PC-3 (cell line): Measurements from ENCODE around the gene VPS25. TPM values are rescaled to one million over a fixed set of nuclear protein-coding genes. Genes with fewer than 3 reads are reported as not detected.

Experiments used
- ATAC-seq: fragments of 200-7000 bp; cut with Tn5 transposase; 2 replicates; pipeline ENCODE4 v1.9.1; 2020; ENCODE audit warnings: mild to moderate bottlenecking, moderate library complexity
- BruUV-seq: library from RNA; stranded (reverse); fragments of 400-500 nt; replicated peaks from 2 replicates; lab custom pipeline; 2021; lab: Mats Ljungman, UMichigan
- CTCF ChIA-PET: fragments of 300-600 bp; sonication (Branson Sonifier 250); formaldehyde crosslinking; loops from one replicate; lab custom pipeline; 2022; ENCODE audit warnings: antibody characterized with exemption; lab: Charles Lee
- POLR2A ChIA-PET: fragments of 300-600 bp; sonication (Branson Sonifier 250); formaldehyde crosslinking; loops from one replicate; lab custom pipeline; 2022; ENCODE audit warnings: antibody characterized with exemption; ENCODE audit not compliant: unreplicated experiment; lab: Charles Lee
- DNase-seq: peaks from one replicate; pipeline ENCODE4 v3.0.0-alpha.2; 2015
- H2AFZ ChIP-seq: fragments of 300-600 bp; sonication (generic); 2 replicates; pipeline ENCODE4 v1.6.0; 2016; ENCODE audit warnings: antibody characterized with exemption, low read length
- H3F3A ChIP-seq: fragments of 300-600 bp; sonication (generic); one replicate; pipeline ENCODE4 v1.6.0; 2017; ENCODE audit warnings: antibody characterized with exemption, low read length, control low read depth, mild to moderate bottlenecking; ENCODE audit not compliant: unreplicated experiment
- H3K27ac ChIP-seq: fragments of 300-600 bp; sonication (generic); 2 replicates; pipeline ENCODE4 v1.5.1; 2016; ENCODE audit warnings: mild to moderate bottlenecking, low read length
- H3K27me3 ChIP-seq: fragments of 300-600 bp; sonication (generic); 2 replicates; pipeline ENCODE4 v1.6.1; 2016; ENCODE audit warnings: low read length, mixed read lengths
- H3K36me3 ChIP-seq: fragments of 300-600 bp; sonication (generic); 2 replicates; pipeline ENCODE4 v1.6.1; 2016; ENCODE audit warnings: low read depth, mixed run types, low read length, mixed read lengths
- H3K4me1 ChIP-seq: fragments of 300-600 bp; sonication (generic); 2 replicates; pipeline ENCODE4 v1.5.1; 2016; ENCODE audit warnings: low read length; ENCODE audit not compliant: insufficient read depth
- H3K4me2 ChIP-seq: fragments of 300-600 bp; sonication (generic); 2 replicates; pipeline ENCODE4 v1.6.0; 2016; ENCODE audit warnings: low read length
- H3K4me3 ChIP-seq: fragments of 300-600 bp; sonication (generic); 2 replicates; pipeline ENCODE4 v1.5.1; 2016; ENCODE audit warnings: mild to moderate bottlenecking, low read length, mixed read lengths
- H3K79me2 ChIP-seq: fragments of 300-600 bp; sonication (generic); 2 replicates; pipeline ENCODE4 v1.6.1; 2017; ENCODE audit warnings: low read length, mixed read lengths
- H3K9ac ChIP-seq: fragments of 300-600 bp; sonication (generic); 2 replicates; pipeline ENCODE4 v1.6.0; 2016; ENCODE audit warnings: mild to moderate bottlenecking, low read length
- H3K9me2 ChIP-seq: fragments of 300-600 bp; sonication (generic); replicated peaks from 2 replicates; pipeline ENCODE4 v1.6.1; 2016; ENCODE audit warnings: mixed run types, low read length, mixed read lengths
- H3K9me3 ChIP-seq: fragments of 300-600 bp; sonication (generic); 2 replicates; pipeline ENCODE4 v1.6.1; 2016; ENCODE audit warnings: low read length, mixed read lengths
- H4K20me1 ChIP-seq: fragments of 300-600 bp; sonication (generic); 2 replicates; pipeline ENCODE4 v1.6.1; 2016; ENCODE audit warnings: low read length, mixed read lengths
- EZH2 ChIP-seq: fragments of 300-600 bp; sonication (generic); IDR thresholded peaks from one replicate; pipeline ENCODE4 v1.6.1; 2017; ENCODE audit warnings: antibody characterized with exemption, mild to moderate bottlenecking, low read length; ENCODE audit not compliant: unreplicated experiment
- EZH2phosphoT487 ChIP-seq: fragments of 300-600 bp; sonication (generic); IDR thresholded peaks from 2 replicates; pipeline ENCODE4 v1.6.1; 2018; ENCODE audit warnings: mild to moderate bottlenecking, antibody characterized with exemption, low read length, borderline replicate concordance
- intact Hi-C: fragments of 100-400 bp; cut with micrococcal nuclease; formaldehyde crosslinking; loops from 2 replicates; pipeline ENCODE4 v1.9.0; 2023
- total RNA-seq: library from RNA; depleted of rRNA; stranded (reverse); fragments of >200 nt; gene quantifications from 2 replicates; pipeline ENCODE4 v1.2.3, GENCODE V29; 2014
- TF ChIP-seq, protein P1 (sequence below): fragments of 300-600 bp; sonication (generic); conservative IDR thresholded peaks from 2 replicates; pipeline ENCODE4 v1.5.1; 2017; ENCODE audit warnings: antibody characterized with exemption, low read depth, mild to moderate bottlenecking, low read length

The VPS25 gene
- total RNA-seq, 1 experiment from 2014 or later, result 62.0 TPM

DNA sequence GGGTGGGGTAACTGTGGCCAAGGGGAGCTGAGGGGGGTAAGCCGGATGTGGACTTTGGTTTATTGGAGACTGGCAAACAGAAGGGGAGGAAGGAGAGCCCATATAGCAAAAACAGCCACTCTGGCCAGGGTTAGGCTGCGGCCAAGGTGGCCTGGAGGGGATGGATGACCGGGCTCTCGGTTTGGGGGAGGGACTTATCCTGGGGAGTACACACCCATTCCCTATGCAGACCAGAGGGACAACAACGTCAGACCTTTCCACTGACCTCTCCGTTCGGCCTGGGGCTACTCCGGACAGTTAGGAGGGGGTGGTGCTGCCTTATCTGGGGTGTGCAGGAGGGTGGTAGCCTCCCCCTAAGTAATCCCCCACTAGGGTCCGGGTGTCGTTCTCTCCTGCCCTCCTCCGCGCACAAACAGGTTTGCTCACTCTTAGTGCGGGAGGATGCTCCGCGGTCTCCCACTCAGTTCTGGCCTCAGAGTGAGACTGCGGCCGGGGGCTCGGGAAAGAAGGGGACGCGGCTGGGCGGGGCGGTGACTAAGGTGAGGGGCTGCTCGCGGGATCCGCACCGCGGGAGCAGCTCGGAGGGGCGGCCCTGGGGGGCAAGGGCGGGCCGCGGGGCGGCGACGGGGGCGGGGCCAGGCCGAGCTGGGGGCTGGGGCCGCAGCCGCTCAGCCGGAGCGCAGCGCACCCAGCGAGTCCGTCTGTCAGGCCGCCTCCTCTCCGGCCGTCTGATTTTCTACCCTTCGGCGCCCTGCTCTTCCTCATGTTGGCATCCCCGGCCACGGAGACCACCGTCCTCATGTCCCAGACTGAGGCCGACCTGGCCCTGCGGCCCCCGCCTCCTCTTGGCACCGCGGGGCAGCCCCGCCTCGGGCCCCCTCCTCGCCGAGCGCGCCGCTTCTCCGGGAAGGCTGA is 6.9 kb downstream of the VPS25 start, which contains the start of gene WNK4:
WNK4 (plus strand) TSS at position 675 of the 915 bp plus-strand sequence; CDS start at position 764, 89 bp downstream.
- BruUV-seq, result TSS peak; percentile 62
- Histone ChIP-seq H3K79me2 (peaks cover 53% of the 10 kb centered on the region), H3K4me2 (peak within 1 kb of the TSS; percentile 93), H2AFZ (peak within 1 kb of the TSS; percentile 69), H3F3A (no peaks in the 10 kb centered on the region), H3K27me3 (no peaks in the 10 kb centered on the region), H3K36me3 (peaks cover 8% of the 10 kb centered on the region), H3K4me1 (peaks cover 32% of the 10 kb centered on the region), H4K20me1 (no peaks in the 10 kb centered on the region), H3K27ac (peak within 1 kb of the TSS; percentile 89), H3K4me3 (peak within 1 kb of the TSS; percentile 99), H3K9me3 (no peaks in the 10 kb centered on the region), H3K9ac (peak within 1 kb of the TSS; percentile 90), H3K9me2 (no peaks in the 10 kb centered on the region)
- CTCF ChIA-PET, result interaction anchor here (0.6 to 1.1 kb wide), 4 partner anchors 17 to 218 kb away, joined by 3 to 4 read pairs (median 3); partner anchors contain the start of gene RPL27
- DNase-seq (peak; percentile 81), ATAC-seq (peak; percentile 76)
- POLR2A ChIA-PET, result interaction anchor here (0.6 kb wide), 3 partner anchors 17 to 162 kb away, joined by 4 to 9 read pairs (median 6); no protein-coding TSS in a partner anchor
- TF ChIP-seq, protein P1, sequence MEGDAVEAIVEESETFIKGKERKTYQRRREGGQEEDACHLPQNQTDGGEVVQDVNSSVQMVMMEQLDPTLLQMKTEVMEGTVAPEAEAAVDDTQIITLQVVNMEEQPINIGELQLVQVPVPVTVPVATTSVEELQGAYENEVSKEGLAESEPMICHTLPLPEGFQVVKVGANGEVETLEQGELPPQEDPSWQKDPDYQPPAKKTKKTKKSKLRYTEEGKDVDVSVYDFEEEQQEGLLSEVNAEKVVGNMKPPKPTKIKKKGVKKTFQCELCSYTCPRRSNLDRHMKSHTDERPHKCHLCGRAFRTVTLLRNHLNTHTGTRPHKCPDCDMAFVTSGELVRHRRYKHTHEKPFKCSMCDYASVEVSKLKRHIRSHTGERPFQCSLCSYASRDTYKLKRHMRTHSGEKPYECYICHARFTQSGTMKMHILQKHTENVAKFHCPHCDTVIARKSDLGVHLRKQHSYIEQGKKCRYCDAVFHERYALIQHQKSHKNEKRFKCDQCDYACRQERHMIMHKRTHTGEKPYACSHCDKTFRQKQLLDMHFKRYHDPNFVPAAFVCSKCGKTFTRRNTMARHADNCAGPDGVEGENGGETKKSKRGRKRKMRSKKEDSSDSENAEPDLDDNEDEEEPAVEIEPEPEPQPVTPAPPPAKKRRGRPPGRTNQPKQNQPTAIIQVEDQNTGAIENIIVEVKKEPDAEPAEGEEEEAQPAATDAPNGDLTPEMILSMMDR, result no peak
- TF ChIP-seq EZH2 (no peak), EZH2phosphoT487 (no peak)
- intact Hi-C loops, result loop anchor here (5.0 kb wide), 1 partner anchor 42 kb away; the partner anchor contains the start of gene BECN1

GRCh38 chr17:42780851-42781638 is 7.8 kb downstream of the VPS25 start:
- Histone ChIP-seq H3K4me1 (peaks cover 32% of the 10 kb centered on the region), H3K27ac (peak overlapping the region; percentile 89), H3K9ac (peak overlapping the region; percentile 90), H3K4me3 (peak overlapping the region; percentile 99), H2AFZ (0 out of 2 replicates have a peak overlapping the region, but pooled peaks have one; percentile 42), H3K36me3 (peaks cover 13% of the 10 kb centered on the region), H3K4me2 (peak overlapping the region; percentile 93), H3K9me3 (no peaks in the 10 kb centered on the region), H3K9me2 (no peaks in the 10 kb centered on the region), H3F3A (no peaks in the 10 kb centered on the region), H4K20me1 (no peaks in the 10 kb centered on the region), H3K79me2 (peaks cover 53% of the 10 kb centered on the region), H3K27me3 (no peaks in the 10 kb centered on the region)
- TF ChIP-seq, protein P1, result no peak
- intact Hi-C loops, result loop anchor here (5.0 kb wide), 1 partner anchor 41 kb away; the partner anchor contains the start of gene BECN1
- CTCF ChIA-PET, result no interaction called here
- TSS peak; percentile 36 for BruUV-seq
- DNase-seq (no peak), ATAC-seq (no peak)
- POLR2A ChIA-PET, result interaction anchor here (0.6 to 0.7 kb wide), 2 partner anchors 8 to 16 kb away, joined by 4 to 8 read pairs; partner anchors contain the start of gene VPS25
